GM12878 (cell line): ENCODE results near the gene UBE2I. TPM values are rescaled to one million over a fixed set of nuclear protein-coding genes. Genes with fewer than 3 reads are reported as not detected.

Experiments
- ATAC-seq: fragments of 200-7000 bp; cut with Tn5 transposase; 3 replicates; pipeline ENCODE4 v1.9.1; 2020; ENCODE audit warnings: mild to moderate bottlenecking, moderate library complexity
- BruUV-seq: library from RNA; stranded (reverse); fragments of 400-500 nt; replicated peaks from 2 replicates; lab custom pipeline; 2021; lab: Mats Ljungman, UMichigan
- CTCF ChIA-PET: fragments of 300-600 bp; sonication (Branson Sonifier 250); formaldehyde crosslinking; extraction: SDS; loops from one replicate; lab custom pipeline; 2021; ENCODE audit warnings: inconsistent platforms; lab: Yijun Ruan, JAX
- POLR2A ChIA-PET: fragments of 350-600 bp; formaldehyde crosslinking; extraction: SDS; loops from one replicate; lab custom pipeline; 2021; ENCODE audit warnings: inconsistent platforms; lab: Charles Lee
- RAD21 ChIA-PET: fragments of 300-600 bp; sonication (Branson Sonifier 250); formaldehyde crosslinking; loops from one replicate; lab custom pipeline; 2023; ENCODE audit warnings: antibody characterized with exemption; ENCODE audit not compliant: unreplicated experiment; lab: Charles Lee
- SMC1A ChIA-PET: fragments of 300-600 bp; sonication (Branson Sonifier 250); formaldehyde crosslinking; loops from one replicate; lab custom pipeline; 2023; ENCODE audit not compliant: unreplicated experiment, uncharacterized antibody; lab: Charles Lee
- DNase-seq: peaks from one replicate; pipeline ENCODE4 v3.0.0-alpha.2; 2011; ENCODE audit warnings: low read depth, low spot score
- FAIRE-seq: peaks from 3 replicates; lab custom pipeline; 2011; peaks lifted over from hg19 to GRCh38; lab: Jason Lieb, UNC
- H2AFZ ChIP-seq: 2 replicates; pipeline ENCODE4 v1.6.0; 2011; ENCODE audit warnings: low read depth, low read length, control low read depth; ENCODE audit not compliant: control insufficient read depth
- H3K27ac ChIP-seq: 2 replicates; pipeline ENCODE4 v1.5.1; 2011; ENCODE audit warnings: control low read depth; ENCODE audit not compliant: control insufficient read depth, insufficient read depth
- H3K27me3 ChIP-seq, 2 experiments: replicated peaks in 1 of 2; 2 replicates each; pipeline versions ENCODE4 v1.6.0 to v1.6.1; 2011; ENCODE audit warnings: low read length in 1 of 2; ENCODE audit not compliant: control insufficient read depth in 2 of 2, insufficient read depth in 2 of 2
- H3K36me3 ChIP-seq, 2 experiments: 2 replicates each; pipeline ENCODE4 v1.5.1; 2011; ENCODE audit warnings: low read length in 1 of 2; ENCODE audit not compliant: control insufficient read depth in 2 of 2, insufficient read depth in 2 of 2
- H3K4me1 ChIP-seq: 2 replicates; pipeline ENCODE4 v1.6.1; 2011; ENCODE audit warnings: mild to moderate bottlenecking, low read length, moderate library complexity, mixed read lengths; ENCODE audit not compliant: control insufficient read depth, insufficient read depth
- H3K4me2 ChIP-seq: 2 replicates; pipeline ENCODE4 v1.6.0; 2011; ENCODE audit warnings: control low read depth; ENCODE audit not compliant: control insufficient read depth, insufficient read depth
- H3K4me3 ChIP-seq: fragments of 200-600 bp; sonication (generic); 2 replicates; pipeline ENCODE4 v1.5.1; 2016
- H3K79me2 ChIP-seq: 2 replicates; pipeline ENCODE4 v1.6.0; 2011; ENCODE audit warnings: low read length; ENCODE audit not compliant: control insufficient read depth, insufficient read depth
- H3K9ac ChIP-seq: 2 replicates; pipeline ENCODE4 v1.8.0; 2011; ENCODE audit warnings: low read length, control low read depth, mixed read lengths; ENCODE audit not compliant: control insufficient read depth, insufficient read depth
- H3K9me3 ChIP-seq: replicated peaks from 3 replicates; pipeline ENCODE4 v1.5.1; 2011; ENCODE audit warnings: mild to moderate bottlenecking, low read length; ENCODE audit not compliant: control insufficient read depth, insufficient read depth
- H4K20me1 ChIP-seq: 2 replicates; pipeline ENCODE4 v1.6.0; 2011; ENCODE audit not compliant: control insufficient read depth, insufficient read depth
- ATF3 ChIP-seq: IDR thresholded peaks from 2 replicates; pipeline ENCODE4 v1.6.1; 2011; ENCODE audit warnings: low read depth, mild to moderate bottlenecking, low read length, moderate library complexity, borderline replicate concordance; ENCODE audit errors: extremely low read depth
- ETV6 ChIP-seq, 2 experiments: fragments of 450-650 bp in 1 of 2; IDR thresholded peaks in 1 of 2; conservative IDR thresholded peaks in 1 of 2; 2 replicates each; pipeline ENCODE4 v1.6.1; 2014; ENCODE audit warnings: antibody characterized with exemption in 1 of 2, borderline replicate concordance in 1 of 2, low read depth in 1 of 2, mild to moderate bottlenecking in 1 of 2, moderate library complexity in 1 of 2
- HDGF ChIP-seq: fragments of 450-650 bp; IDR thresholded peaks from 2 replicates; pipeline ENCODE4 v1.6.1; 2016; ENCODE audit warnings: antibody characterized with exemption
- MLLT1 ChIP-seq: fragments of 450-650 bp; IDR thresholded peaks from 2 replicates; pipeline ENCODE4 v1.6.1; 2016; ENCODE audit warnings: mild to moderate bottlenecking
- MXI1 ChIP-seq: fragments of 150-350 bp; IDR thresholded peaks from 2 replicates; pipeline ENCODE4 v1.6.1; 2011; ENCODE audit warnings: low read depth, mild to moderate bottlenecking, inconsistent platforms, low read length, improper control_type of control experiment
- MYC ChIP-seq: IDR thresholded peaks from 2 replicates; pipeline ENCODE4 v1.6.1; 2011; ENCODE audit warnings: mild to moderate bottlenecking, low read length, moderate library complexity, inconsistent platforms; ENCODE audit not compliant: insufficient read depth, insufficient replicate concordance, insufficient read length, severe bottlenecking
- RBBP5 ChIP-seq: fragments of 200-600 bp; sonication (generic); conservative IDR thresholded peaks from 2 replicates; pipeline ENCODE4 v1.6.1; 2016
- WGBS: methylation state at CpG from one replicate; pipeline ENCODE4 v1.1.6; 2016; ENCODE audit warnings: low lambda C conversion rate; ENCODE audit not compliant: insufficient replicate concordance, insufficient coverage; ENCODE audit errors: missing lambda C conversion rate; 5-methylcytosine and 5-hydroxymethylcytosine counted together
- in situ Hi-C: fragments of 300-500 bp; cut with MboI; formaldehyde crosslinking; loops from 9 replicates; pipeline ENCODE4 v1.14.3; 2018; ENCODE audit warnings: mixed read lengths
- intact Hi-C: fragments of 100-400 bp; cut with micrococcal nuclease; formaldehyde crosslinking; loops from one replicate; pipeline ENCODE4 v1.14.2; 2022; ENCODE audit not compliant: unreplicated experiment
- polyA plus RNA-seq, 11 experiments: library from polyadenylated mRNA; depleted of rRNA in 4 of 11; unstranded in 6 of 11; stranded (reverse) in 5 of 11; fragments of >200 nt; fragmentation: Nextera tagmentation in 4 of 11; fragmentation: Illumina TruSeq in 1 of 11; extraction: Ambion mirVana in 4 of 11; extraction: Trizol in 1 of 11; gene quantifications; 1 replicate in 1 of 11; 2 replicates in 10 of 11; pipeline versions ENCODE4 v1.2.1 to v1.2.3, GENCODE V29; 2011 to 2016; ENCODE audit warnings: inconsistent platforms in 2 of 11, missing spikeins in 2 of 11, low read depth in 1 of 11
- total RNA-seq, 4 experiments: library from RNA; depleted of rRNA in 3 of 4; stranded (reverse); fragments of >200 nt in 3 of 4; fragmentation: Illumina TruSeq in 1 of 4; extraction: Trizol in 1 of 4; gene quantifications; 2 replicates each; pipeline versions ENCODE4 v1.2.1 to v1.2.3, GENCODE V29; 2013 to 2021

The UBE2I gene
- total and polyA plus RNA-seq, 10 of the 15 experiments (the other 5 are each of a cell fraction or from before 2014, with no cell fraction given): 47.5 to 243 (median 194) TPM

GRCh38 chr16:1335211-1335971 is 26.0 kb downstream of the UBE2I start:
- in situ Hi-C loops (no loop called here), intact Hi-C loops (no loop called here)
- H3K4me2 ChIP-seq: no peak overlapping the region
- peaks cover 5 to 14% of the 10 kb centered on the region in 2 experiments; a peak in 3 of 4 replicates for H3K27me3 ChIP-seq
- H3K4me3 ChIP-seq: no peak overlapping the region
- H3K9me3 ChIP-seq: peaks cover under 1% of the 10 kb centered on the region; the same call in 2 of the 3 replicates
- H3K36me3 ChIP-seq: no peaks in the 10 kb centered on the region
- no peaks in the 10 kb centered on the region for H4K20me1 ChIP-seq
- POLR2A ChIA-PET: no interaction called here
- RAD21 ChIA-PET: no interaction called here
- H3K79me2 ChIP-seq: no peaks in the 10 kb centered on the region
- SMC1A ChIA-PET: no interaction called here
- WGBS: 20% methylated on average over 16 of the region's 16 CpGs
- FAIRE-seq (no peak), ATAC-seq (peak; percentile 12; the same call in 2 of the 3 replicates), DNase-seq (no peak)
- no peak overlapping the region for H3K27ac ChIP-seq
- H3K4me1 ChIP-seq: peaks cover 9% of the 10 kb centered on the region; the same call in 1 of the 2 replicates
- H3K9ac ChIP-seq: no peak overlapping the region
- BruUV-seq: no TSS peak
- TF ChIP-seq MYC (no peak), RBBP5 (no peak), HDGF (no peak), ATF3 (no peak), MLLT1 (no peak), ETV6 (conservative IDR thresholded peaks at IDR 0.05 in 1 of 2, IDR thresholded peaks at IDR 0.05 in 1 of 2; ENCODE audit: borderline replicate concordance in 1 of 2, low read depth in 1 of 2) (no peak), MXI1 (no peak)
- no peak overlapping the region for H2AFZ ChIP-seq
- CTCF ChIA-PET: no interaction called here
